Endothelial cell of umbilical vein (primary cell): ENCODE measurements around the gene EEF1A1. TPM values are rescaled to one million over a fixed set of nuclear protein-coding genes. Genes with fewer than 3 reads are reported as not detected.

Source experiments
- BruUV-seq: library from RNA; stranded (reverse); fragments of 400-500 nt; replicated peaks from 2 replicates; lab custom pipeline; 2021; lab: Mats Ljungman, UMichigan
- CTCF ChIA-PET: fragments of 300-600, 350-600 bp; sonication (Branson Sonifier 250); formaldehyde crosslinking; loops from one replicate; lab custom pipeline; 2021; ENCODE audit warnings: antibody characterized with exemption, inconsistent platforms; lab: Charles Lee
- POLR2A ChIA-PET: fragments of 300-600, 350-600 bp; sonication (Branson Sonifier 250); formaldehyde crosslinking; loops from one replicate; lab custom pipeline; 2021; ENCODE audit warnings: antibody characterized with exemption, inconsistent platforms; lab: Charles Lee
- DNase-seq: peaks from one replicate; pipeline ENCODE4 v3.0.0-alpha.2; 2011; ENCODE audit warnings: low read depth, low spot score
- FAIRE-seq: peaks from 2 replicates; lab custom pipeline; 2011; peaks lifted over from hg19 to GRCh38; lab: Jason Lieb, UNC
- H2AFZ ChIP-seq: 2 replicates; pipeline ENCODE4 v1.6.0; 2012; ENCODE audit warnings: low read depth, low read length, control low read depth, inconsistent platforms
- H3K27ac ChIP-seq: 2 replicates; pipeline ENCODE4 v1.5.1; 2011; ENCODE audit warnings: low read depth, mild to moderate bottlenecking, control low read depth, low read length, moderate library complexity; ENCODE audit not compliant: insufficient read depth
- H3K27me3 ChIP-seq, 2 experiments: 2 replicates each; pipeline versions ENCODE4 v1.6.0 to v1.6.1; 2011; ENCODE audit warnings: low read length in 2 of 2, mixed read lengths in 1 of 2; ENCODE audit not compliant: control insufficient read depth in 2 of 2, insufficient read depth in 2 of 2
- H3K36me3 ChIP-seq, 2 experiments: 2 replicates in 1 of 2; 3 replicates in 1 of 2; pipeline ENCODE4 v1.5.1; 2011; ENCODE audit warnings: low read length in 2 of 2, mild to moderate bottlenecking in 1 of 2, moderate library complexity in 1 of 2; ENCODE audit not compliant: control insufficient read depth in 2 of 2, insufficient read depth in 2 of 2; ENCODE audit errors: extremely low read depth in 1 of 2
- H3K4me1 ChIP-seq: 3 replicates; pipeline ENCODE4 v1.5.1; 2011; ENCODE audit warnings: mild to moderate bottlenecking, low read length; ENCODE audit not compliant: control insufficient read depth, insufficient read depth; ENCODE audit errors: extremely low read depth
- H3K4me2 ChIP-seq: 2 replicates; pipeline ENCODE4 v1.6.1; 2011; ENCODE audit warnings: low read length, control low read depth, mixed read lengths; ENCODE audit not compliant: insufficient read depth
- H3K4me3 ChIP-seq, 3 experiments: fragments of 200-600 bp in 1 of 3; sonication (generic), shearing (Covaris generic) in 1 of 3; replicated peaks in 1 of 3; 2 replicates each; pipeline ENCODE4 v1.5.1; 2011 to 2016; ENCODE audit warnings: control low read depth in 3 of 3, low read length in 3 of 3, mild to moderate bottlenecking in 2 of 3, inconsistent platforms in 1 of 3, low read depth in 1 of 3, moderate library complexity in 1 of 3; ENCODE audit not compliant: insufficient read depth in 1 of 3
- H3K79me2 ChIP-seq: 2 replicates; pipeline ENCODE4 v1.6.0; 2012; ENCODE audit warnings: low read length, inconsistent platforms; ENCODE audit not compliant: control insufficient read depth, insufficient read depth
- H3K9ac ChIP-seq: replicated peaks from 2 replicates; pipeline ENCODE3; 2011; ENCODE audit warnings: low read length, control low read depth; ENCODE audit not compliant: insufficient read depth; ENCODE audit errors: extremely low read depth
- H3K9me1 ChIP-seq: replicated peaks from 3 replicates; pipeline ENCODE4 v1.6.0; 2011; ENCODE audit warnings: mild to moderate bottlenecking, low read length; ENCODE audit not compliant: control insufficient read depth, insufficient read depth; ENCODE audit errors: extremely low read depth
- H3K9me3 ChIP-seq: replicated peaks from 2 replicates; pipeline ENCODE4 v1.5.1; 2012; ENCODE audit warnings: low read length, inconsistent platforms; ENCODE audit not compliant: control insufficient read depth, insufficient read depth
- H4K20me1 ChIP-seq: replicated peaks from 2 replicates; pipeline ENCODE3; 2011; ENCODE audit warnings: mild to moderate bottlenecking, low read length; ENCODE audit not compliant: control insufficient read depth, insufficient read depth; ENCODE audit errors: extremely low read depth
- FOS ChIP-seq: IDR thresholded peaks from 2 replicates; pipeline ENCODE4 v1.6.1; 2011; ENCODE audit warnings: mild to moderate bottlenecking, low read length, moderate library complexity, borderline replicate concordance; ENCODE audit not compliant: insufficient read depth
- GATA2 ChIP-seq: IDR thresholded peaks from 2 replicates; pipeline ENCODE4 v1.7.0; 2011; ENCODE audit warnings: low read depth, mild to moderate bottlenecking, moderate library complexity, mixed read lengths, low read length; ENCODE audit not compliant: insufficient read length, insufficient read depth
- JUN ChIP-seq: IDR thresholded peaks from 2 replicates; pipeline ENCODE4 v1.6.1; 2011; ENCODE audit warnings: borderline replicate concordance, low read depth; ENCODE audit not compliant: insufficient read length, insufficient read depth
- POLR2AphosphoS5 ChIP-seq: IDR thresholded peaks from 2 replicates; pipeline ENCODE4 v1.6.1; 2012; ENCODE audit warnings: low read depth, mild to moderate bottlenecking, control low read depth, low read length, moderate library complexity; ENCODE audit not compliant: insufficient read depth
- dilution Hi-C: fragments of 300-500 bp; cut with MboI; formaldehyde crosslinking; loops from one replicate; pipeline ENCODE4 v1.15.0; 2019; ENCODE audit warnings: low sequenced_read_pairs; ENCODE audit not compliant: extremely low pct_ligation_motif_present
- intact Hi-C: fragments of 100-400 bp; cut with micrococcal nuclease; formaldehyde crosslinking; loops from one replicate; pipeline ENCODE4 v1.10.0; 2022
- polyA plus RNA-seq, 4 experiments: library from polyadenylated mRNA; depleted of rRNA in 3 of 4; stranded (reverse) in 3 of 4; unstranded in 1 of 4; fragments of >200 nt; gene quantifications; 2 replicates each; pipeline versions ENCODE4 v1.2.1 to v1.2.3, GENCODE V29; 2011 to 2012; ENCODE audit warnings: missing spikeins in 1 of 4
- total RNA-seq: library from RNA; stranded (reverse); gene quantifications from 2 replicates; pipeline ENCODE4 v1.2.3, GENCODE V29; 2021

EEF1A1 gene
- total and polyA plus RNA-seq, 2 donors (not counting 3 experiments of a cell fraction or from before 2014, with no cell fraction given) = 9,186 to 11,104 TPM

- intact Hi-C loops = loop anchor here (1.0 kb wide), 2 partner anchors 65 to 95 kb away; no protein-coding TSS in a partner anchor
- no peak for DNase-seq
- H3K9ac ChIP-seq = no peak overlapping the region
- peaks cover 15 to 32% of the 10 kb centered on the region in 2 experiments for H3K36me3 ChIP-seq
- POLR2A ChIA-PET = interaction anchor here (0.7 to 4.1 kb wide), 6 partner anchors 65 to 1038 kb away, joined by 3 to 26 read pairs (median 7); no protein-coding TSS in a partner anchor
- TF ChIP-seq GATA2 (peak; percentile 18), POLR2AphosphoS5 (peak; percentile 94), FOS (no peak)
- no peaks in the 10 kb centered on the region for H3K9me1 ChIP-seq
- dilution Hi-C loops = loop anchor here (10.0 kb wide), 1 partner anchor 70 kb away; no protein-coding TSS in a partner anchor
- no peaks in the 10 kb centered on the region for H3K9me3 ChIP-seq
- H2AFZ ChIP-seq = no peak overlapping the region
- no peak overlapping the region for H3K4me2 ChIP-seq
- H4K20me1 ChIP-seq = peaks cover 10% of the 10 kb centered on the region
- H3K4me3 ChIP-seq = no peak overlapping the region
- H3K4me1 ChIP-seq = peaks cover 15% of the 10 kb centered on the region
- peaks cover 36% of the 10 kb centered on the region for H3K79me2 ChIP-seq
- CTCF ChIA-PET = interaction anchor here (0.6 to 10.6 kb wide), 16 partner anchors 9 to 218 kb away, joined by 3 to 113 read pairs (median 3); partner anchors contain the start of gene MTO1
- H3K27me3 ChIP-seq = no peaks in the 10 kb centered on the region
- peak overlapping the region; percentile 6 for H3K27ac ChIP-seq
- no TSS peak for BruUV-seq
- FAIRE-seq = peak; percentile 37
Observed at GRCh38 chr6:73515204-73515655, 5.6 kb downstream of the EEF1A1 start.

- Histone ChIP-seq H2AFZ (no peak overlapping the region), H3K36me3 (peaks cover 15 to 27% of the 10 kb centered on the region in 2 experiments), H3K4me1 (peaks cover 15% of the 10 kb centered on the region), H3K9me3 (no peaks in the 10 kb centered on the region), H3K4me2 (no peak overlapping the region), H3K27me3 (no peaks in the 10 kb centered on the region), H3K9me1 (no peaks in the 10 kb centered on the region), H4K20me1 (peaks cover 8% of the 10 kb centered on the region), H3K79me2 (peaks cover 31% of the 10 kb centered on the region), H3K9ac (no peak overlapping the region), H3K27ac (no peak overlapping the region), H3K4me3 (no peak overlapping the region)
- FAIRE-seq (no peak), DNase-seq (peak; percentile 9)
- ChIA-PET CTCF (interaction anchor here (4.9 to 10.6 kb wide), 2 partner anchors 66 to 96 kb away, joined by 32 to 113 read pairs; no protein-coding TSS in a partner anchor), POLR2A (interaction anchor here (0.7 to 4.1 kb wide), 7 partner anchors 65 to 1037 kb away, joined by 3 to 26 read pairs (median 8); partner anchors contain the start of gene SLC17A5)
- TF ChIP-seq JUN = no peak
- no peak for TF ChIP-seq POLR2AphosphoS5
- no TSS peak for BruUV-seq
- dilution Hi-C loops = loop anchor here (10.0 kb wide), 1 partner anchor 70 kb away; no protein-coding TSS in a partner anchor
- intact Hi-C loops = loop anchor here (1.0 kb wide), 2 partner anchors 66 to 96 kb away; no protein-coding TSS in a partner anchor
Observed at GRCh38 chr6:73514746-73515110, 6.1 kb downstream of the EEF1A1 start.
